HCT116 (cell line): Measurements from ENCODE around the gene SAE1. TPM values are rescaled to one million over a fixed set of nuclear protein-coding genes. Genes with fewer than 3 reads are reported as not detected.

Experiments
- ATAC-seq: fragments of 200-7000 bp; cut with Tn5 transposase; 2 replicates; pipeline ENCODE4 v1.9.1; 2020; ENCODE audit warnings: mild to moderate bottlenecking, moderate library complexity
- BruUV-seq: library from RNA; stranded (reverse); fragments of 400-500 nt; replicated peaks from 2 replicates; lab custom pipeline; 2021; lab: Mats Ljungman, UMichigan
- CTCF ChIA-PET: fragments of 300-600 bp; sonication (Branson Sonifier 250); formaldehyde crosslinking; loops from one replicate; lab custom pipeline; 2021; ENCODE audit warnings: antibody characterized with exemption; lab: Charles Lee
- POLR2A ChIA-PET: fragments of 300-600, 350-600 bp; sonication (Branson Sonifier 250); formaldehyde crosslinking; loops from one replicate; lab custom pipeline; 2021; ENCODE audit warnings: antibody characterized with exemption; lab: Charles Lee
- RAD21 ChIA-PET, 2 experiments: fragments of 300-600 bp; sonication (Branson Sonifier 250); formaldehyde crosslinking; loops; one replicate each; lab custom pipeline; 2023; ENCODE audit warnings: low total read pairs in 2 of 2; ENCODE audit not compliant: uncharacterized antibody in 2 of 2, unreplicated experiment in 2 of 2, low non-redundant PET in 1 of 2; lab: Charles Lee
- DNase-seq: peaks from one replicate; pipeline ENCODE4 v3.0.0-alpha.2; 2010; ENCODE audit warnings: low read depth, low spot score
- H2AFZ ChIP-seq: fragments of 200-600 bp; shearing (Covaris generic), sonication (generic); 2 replicates; pipeline ENCODE4 v1.6.1; 2017; ENCODE audit warnings: low read depth, mixed run types, mixed read lengths, antibody characterized with exemption, low read length; ENCODE audit not compliant: poor library complexity, severe bottlenecking
- H3K27ac ChIP-seq: 2 replicates; pipeline ENCODE4 v1.5.1; 2012; ENCODE audit warnings: low read depth, low read length
- H3K27me3 ChIP-seq: fragments of 200-600 bp; sonication (generic); 2 replicates; pipeline ENCODE4 v1.6.1; 2016; ENCODE audit warnings: mixed run types, low read length, mixed read lengths; ENCODE audit not compliant: insufficient read depth
- H3K36me3 ChIP-seq, 2 experiments: fragments of 200-500 bp in 1 of 2; fragments of 200-600 bp in 1 of 2; sonication (Bioruptor generic) in 1 of 2; sonication (generic) in 1 of 2; 2 replicates each; pipeline versions ENCODE4 v1.5.1 to v1.6.1; 2014 to 2016; ENCODE audit warnings: low read length in 2 of 2, inconsistent platforms in 1 of 2, mixed read lengths in 1 of 2, mixed run types in 1 of 2; ENCODE audit not compliant: insufficient read depth in 2 of 2, control insufficient read depth in 1 of 2
- H3K4me1 ChIP-seq, 2 experiments: fragments of 200-600 bp in 1 of 2; sonication (generic) in 1 of 2; 2 replicates each; pipeline versions ENCODE4 v1.5.1 to v1.6.1; 2012 to 2017; ENCODE audit warnings: low read length in 2 of 2, inconsistent platforms in 1 of 2, mild to moderate bottlenecking in 1 of 2, mixed read lengths in 1 of 2, mixed run types in 1 of 2, moderate library complexity in 1 of 2; ENCODE audit not compliant: insufficient read depth in 2 of 2, control insufficient read depth in 1 of 2
- H3K4me2 ChIP-seq: fragments of 200-600 bp; sonication (generic); 2 replicates; pipeline ENCODE4 v1.6.1; 2017; ENCODE audit warnings: mixed run types, low read length, mixed read lengths
- H3K4me3 ChIP-seq, 2 experiments: fragments of 200-600 bp in 1 of 2; sonication (generic) in 1 of 2; replicated peaks in 1 of 2; 2 replicates each; pipeline ENCODE4 v1.5.1; 2011 to 2016; ENCODE audit warnings: low read length in 2 of 2, control low read depth in 1 of 2, low read depth in 1 of 2, mild to moderate bottlenecking in 1 of 2, mixed read lengths in 1 of 2, mixed run types in 1 of 2
- H3K79me2 ChIP-seq: fragments of 200-600 bp; sonication (generic); 2 replicates; pipeline ENCODE4 v1.6.1; 2017; ENCODE audit warnings: mild to moderate bottlenecking, mixed run types, low read length, moderate library complexity, mixed read lengths; ENCODE audit not compliant: insufficient read depth
- H3K9ac ChIP-seq: fragments of 200-600 bp; sonication (generic); 2 replicates; pipeline ENCODE4 v1.6.1; 2016; ENCODE audit warnings: low read length, mixed read lengths
- H3K9me2 ChIP-seq: fragments of 200-600 bp; sonication (generic), shearing (Covaris generic); 2 replicates; pipeline ENCODE4 v1.6.1; 2017; ENCODE audit warnings: mixed run types, mild to moderate bottlenecking, moderate library complexity; ENCODE audit not compliant: insufficient read depth
- H3K9me3 ChIP-seq, 2 experiments: fragments of 200-500 bp in 1 of 2; fragments of 200-600 bp in 1 of 2; sonication (Bioruptor generic) in 1 of 2; sonication (generic) in 1 of 2; 2 replicates each; pipeline ENCODE4 v1.6.1; 2014 to 2017; ENCODE audit warnings: low read length in 2 of 2, mixed read lengths in 2 of 2, inconsistent platforms in 1 of 2, low read depth in 1 of 2, mild to moderate bottlenecking in 1 of 2, mixed run types in 1 of 2, moderate library complexity in 1 of 2; ENCODE audit not compliant: control insufficient read depth in 1 of 2, insufficient read depth in 1 of 2
- H4K20me1 ChIP-seq: fragments of 200-600 bp; sonication (generic), shearing (Covaris generic); 2 replicates; pipeline ENCODE4 v1.6.1; 2017; ENCODE audit warnings: mixed run types, mild to moderate bottlenecking, moderate library complexity; ENCODE audit not compliant: insufficient read depth
- CEBPB ChIP-seq: IDR thresholded peaks from 2 replicates; pipeline ENCODE4 v1.6.1; 2012; ENCODE audit warnings: low read depth
- CTCF ChIP-seq, 3 experiments: fragments of 200-600 bp in 1 of 3; sonication (generic) in 1 of 3; IDR thresholded peaks in 2 of 3; conservative IDR thresholded peaks in 1 of 3; 2 replicates each; pipeline ENCODE4 v1.5.1; 2012 to 2017; ENCODE audit warnings: low read depth in 2 of 3, low read length in 2 of 3, antibody characterized with exemption in 1 of 3, borderline replicate concordance in 1 of 3, control low read depth in 1 of 3, mild to moderate bottlenecking in 1 of 3, mixed read lengths in 1 of 3, mixed run types in 1 of 3, moderate library complexity in 1 of 3; ENCODE audit not compliant: insufficient read depth in 1 of 3
- ELF1 ChIP-seq: IDR thresholded peaks from 2 replicates; pipeline ENCODE4 v1.6.1; 2012; ENCODE audit warnings: low read depth, borderline replicate concordance
- EZH2 ChIP-seq: fragments of 200-600 bp; sonication (generic); IDR thresholded peaks from 2 replicates; pipeline ENCODE4 v1.6.1; 2017; ENCODE audit warnings: antibody characterized with exemption, mixed run types
- EZH2phosphoT487 ChIP-seq: fragments of 200-600 bp; IDR thresholded peaks from 2 replicates; pipeline ENCODE4 v1.6.1; 2018; ENCODE audit warnings: antibody characterized with exemption, borderline replicate concordance
- FOSL1 ChIP-seq: IDR thresholded peaks from 2 replicates; pipeline ENCODE4 v1.6.1; 2012; ENCODE audit warnings: low read depth
- MAX ChIP-seq: IDR thresholded peaks from 2 replicates; pipeline ENCODE4 v1.6.1; 2012
- POLR2A ChIP-seq: IDR thresholded peaks from 2 replicates; pipeline ENCODE4 v1.7.0; 2011; ENCODE audit warnings: borderline replicate concordance; ENCODE audit not compliant: insufficient read depth, insufficient read length; ENCODE audit errors: extremely low read depth
- POLR2AphosphoS5 ChIP-seq: IDR thresholded peaks from 2 replicates; pipeline ENCODE4 v1.6.1; 2011; ENCODE audit warnings: mild to moderate bottlenecking, low read depth, low read length, moderate library complexity
- RAD21 ChIP-seq: IDR thresholded peaks from 2 replicates; pipeline ENCODE4 v1.6.1; 2012; ENCODE audit warnings: low read depth, mild to moderate bottlenecking
- SP1 ChIP-seq: IDR thresholded peaks from 2 replicates; pipeline ENCODE4 v1.6.1; 2012; ENCODE audit warnings: low read depth
- TCF7L2 ChIP-seq: IDR thresholded peaks from 2 replicates; pipeline ENCODE4 v1.7.0; 2011; ENCODE audit warnings: borderline replicate concordance, inconsistent platforms; ENCODE audit not compliant: insufficient read depth, insufficient read length; ENCODE audit errors: extremely low read depth
- YY1 ChIP-seq: IDR thresholded peaks from 2 replicates; pipeline ENCODE4 v1.6.1; 2011; ENCODE audit warnings: low read length, low read depth, moderate library complexity, mild to moderate bottlenecking; ENCODE audit not compliant: insufficient replicate concordance; ENCODE audit errors: extremely low read depth
- ZFX ChIP-seq: fragments of 450-650 bp; IDR thresholded peaks from 2 replicates; pipeline ENCODE4 v1.6.1; 2017
- intact Hi-C: fragments of 100-400 bp; cut with micrococcal nuclease; formaldehyde crosslinking; loops from 2 replicates; pipeline ENCODE4 v1.10.0; 2022
- total RNA-seq: library from RNA; stranded (reverse); gene quantifications from one replicate; pipeline ENCODE4 v1.2.1, GENCODE V29; 2021; ENCODE audit not compliant: unreplicated experiment

SAE1 gene
- total RNA-seq, 1 experiment from 2014 or later = 213 TPM

GRCh38 chr19:47255879-47256692 is 125.5 kb downstream of the SAE1 start, which contains the start of gene CCDC9:
TSS of gene CCDC9 (plus strand) at chr19:47256525. CDS start at chr19:47258401, 1,876 bp downstream.
- Histone ChIP-seq H3K27me3 (no peaks in the 10 kb centered on the region), H3K4me3 (peak within 1 kb of the TSS; percentile 77 to 90), H3K79me2 (peaks cover 27% of the 10 kb centered on the region), H3K4me2 (peak within 1 kb of the TSS; percentile 98), H3K27ac (peak within 1 kb of the TSS; percentile 92), H3K9me3 (no peaks in the 10 kb centered on the region), H2AFZ (no peak within 1 kb of the TSS), H3K36me3 (peaks cover 14 to 26% of the 10 kb centered on the region in 2 experiments; a peak in 3 of 4 replicates), H3K4me1 (peaks cover 27 to 37% of the 10 kb centered on the region in 2 experiments), H4K20me1 (no peaks in the 10 kb centered on the region), H3K9me2 (no peaks in the 10 kb centered on the region), H3K9ac (peak within 1 kb of the TSS; percentile 76)
- ChIA-PET POLR2A (interaction anchor here (0.6 to 2.9 kb wide), 12 partner anchors 11 to 191 kb away, joined by 3 to 28 read pairs (median 4); partner anchors contain the start of genes INAFM1 and ZC3H4), RAD21 (interaction anchor here (1.0 to 1.4 kb wide), 5 partner anchors 12 to 45 kb away, joined by 3 to 5 read pairs (median 4); no protein-coding TSS in a partner anchor), CTCF (interaction anchor here (0.6 to 2.0 kb wide), 13 partner anchors 9 to 452 kb away, joined by 3 to 16 read pairs (median 4); partner anchors contain the start of gene TMEM160)
- peak; percentile 92 for DNase-seq
- TF ChIP-seq FOSL1 (no peak), CEBPB (peak; percentile 69), POLR2A (peak; percentile 52), CTCF (IDR thresholded peaks at IDR 0.05 in 2 of 3, conservative IDR thresholded peaks at IDR 0.05 in 1 of 3; ENCODE audit: borderline replicate concordance in 1 of 3, insufficient read depth in 1 of 3, low read depth in 2 of 3, low read length in 2 of 3) (no peak), MAX (peak; percentile 94), SP1 (peak; percentile 66), TCF7L2 (no peak), RAD21 (no peak), EZH2 (no peak), YY1 (no peak), POLR2AphosphoS5 (peak; percentile 71), ELF1 (no peak; the same call in 1 of the 2 replicates), ZFX (0 out of 2 replicates have a peak, but pooled peaks have one; percentile 24), EZH2phosphoT487 (no peak)
- intact Hi-C loops = loop anchor here (5.0 kb wide), 1 partner anchor 219 kb away; no protein-coding TSS in a partner anchor
- peak; percentile 65 for ATAC-seq
- TSS peak; percentile 94 for BruUV-seq
